ENCODE measurements around the gene VPS13C.

Gene VPS13C

DNA sequence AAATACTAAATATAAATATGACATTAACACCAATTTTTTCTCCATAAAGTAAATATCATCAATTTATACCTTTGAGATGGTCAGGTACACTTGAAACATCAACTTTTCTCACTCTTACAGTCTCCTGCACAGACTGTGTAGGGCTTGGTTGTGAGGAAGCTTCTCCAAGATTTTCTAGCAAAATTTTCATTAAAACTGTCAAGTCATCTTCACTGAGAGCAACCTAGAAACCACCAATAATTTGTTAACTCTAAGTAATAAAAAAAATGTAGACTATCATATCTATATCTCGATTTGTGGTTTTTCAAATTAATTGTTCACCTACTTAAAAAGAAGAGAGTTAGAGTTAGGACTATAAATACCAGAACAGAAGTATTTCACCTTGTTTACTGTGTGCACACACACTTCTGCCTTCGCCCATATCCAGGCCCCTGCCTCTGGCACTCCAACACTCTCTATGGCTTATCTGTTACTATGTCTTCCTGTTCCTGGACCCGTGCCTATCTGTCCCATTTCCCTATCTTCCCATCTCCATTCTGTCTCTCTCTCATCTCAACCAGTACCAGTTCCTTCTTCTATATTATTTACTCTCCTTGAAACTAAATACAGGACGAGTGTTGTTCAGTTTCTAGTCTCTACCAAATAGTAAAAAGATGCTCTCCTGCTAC, 123.6 kb downstream of the VPS13C start:
- no peak for DNase-seq

- DNase-seq = no peak
Observed at GRCh38 chr15:61935493-61935892, 124.8 kb downstream of the VPS13C start.

DNA sequence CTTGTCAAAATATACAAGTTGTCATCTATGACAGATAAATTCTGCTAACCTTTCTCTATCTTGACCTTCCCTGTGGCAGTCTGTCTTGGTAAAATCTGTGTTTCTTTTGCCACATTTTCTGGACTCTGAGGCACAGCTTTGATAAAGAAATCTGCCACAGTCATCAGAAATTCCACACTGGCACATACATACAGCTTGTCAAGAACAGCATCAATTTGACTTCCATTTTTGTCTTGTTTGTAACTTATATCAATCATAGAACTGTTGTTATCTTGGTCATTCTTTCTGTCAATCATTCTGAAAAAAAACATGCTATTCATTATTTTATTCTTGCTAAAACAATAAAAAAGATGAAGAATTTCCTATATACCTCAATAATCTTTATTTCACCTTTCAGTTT, 130.8 kb downstream of the VPS13C start:
- no peak for DNase-seq

- DNase-seq = no peak
Observed at GRCh38 chr15:61923173-61923572, 137.1 kb downstream of the VPS13C start.

- no peak for DNase-seq
Observed at GRCh38 chr15:61921093-61921492, 139.2 kb downstream of the VPS13C start.

- no peak for DNase-seq
Observed at GRCh38 chr15:61917457-61917856, 142.8 kb downstream of the VPS13C start.

GRCh38 chr15:61916104-61916503, 144.1 kb downstream of the VPS13C start:
- peak; percentile 61 for DNase-seq

GRCh38 chr15:61915640-61916039, 144.6 kb downstream of the VPS13C start:
- peak; percentile 1 for DNase-seq

- DNase-seq = no peak
Observed at GRCh38 chr15:61910839-61911369, 149.3 kb downstream of the VPS13C start.

DNA sequence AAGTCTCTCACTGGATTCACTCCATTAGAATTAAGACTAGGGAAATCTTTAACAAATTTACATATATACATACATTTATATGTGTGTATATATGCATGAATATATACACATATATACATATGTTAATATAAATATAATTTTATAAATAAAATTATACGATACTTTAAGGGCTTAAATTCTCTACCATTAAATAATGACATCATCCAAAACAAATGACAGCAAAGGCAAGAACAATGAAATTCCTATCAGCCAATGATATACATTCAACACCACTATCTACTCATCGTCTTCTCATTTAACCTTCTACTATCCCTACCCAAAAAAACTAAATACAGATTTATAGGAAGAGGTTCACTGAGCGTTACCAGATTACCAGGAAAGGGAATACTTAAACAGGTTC, 152.0 kb downstream of the VPS13C start:
- no peak for DNase-seq

- no peak for DNase-seq
Observed at GRCh38 chr15:61907753-61908086, 152.5 kb downstream of the VPS13C start.

DNA sequence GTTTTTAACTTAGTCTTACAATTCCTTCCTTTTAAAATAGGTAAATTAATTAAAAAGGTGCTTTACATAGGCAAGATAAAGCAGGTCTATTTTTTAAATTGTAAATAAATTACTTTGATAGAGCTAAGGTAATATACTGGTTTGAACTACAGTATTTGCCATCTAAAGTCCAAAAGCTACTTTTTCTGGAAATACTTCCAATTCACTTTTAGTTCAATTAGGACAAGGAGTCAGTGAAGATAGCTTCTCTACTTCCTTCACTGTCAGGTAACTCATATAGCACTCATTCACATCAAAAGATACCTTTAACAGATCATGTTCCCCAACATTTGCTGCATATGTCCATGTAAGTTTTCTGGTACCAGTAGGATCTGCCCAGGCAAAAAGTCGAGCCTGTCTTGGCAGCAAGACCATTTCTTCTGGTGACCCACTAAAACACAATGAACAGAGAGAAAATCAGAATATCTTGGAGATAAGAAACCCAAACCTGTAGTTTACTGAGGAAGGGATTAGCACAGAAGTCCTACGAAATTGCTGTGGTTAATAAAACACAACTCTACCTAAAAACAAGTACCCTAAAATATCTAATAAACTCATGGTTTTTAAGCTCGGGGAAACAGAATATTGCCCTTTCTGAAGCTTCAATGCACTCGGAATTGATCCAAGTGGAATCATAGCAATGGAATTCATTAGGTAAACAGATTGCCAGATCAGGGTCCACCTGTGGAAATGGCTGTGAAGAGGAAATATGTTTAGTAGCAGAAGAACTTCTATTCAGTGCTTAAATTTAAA, 153.1 kb downstream of the VPS13C start:
- DNase-seq = no peak

DNA sequence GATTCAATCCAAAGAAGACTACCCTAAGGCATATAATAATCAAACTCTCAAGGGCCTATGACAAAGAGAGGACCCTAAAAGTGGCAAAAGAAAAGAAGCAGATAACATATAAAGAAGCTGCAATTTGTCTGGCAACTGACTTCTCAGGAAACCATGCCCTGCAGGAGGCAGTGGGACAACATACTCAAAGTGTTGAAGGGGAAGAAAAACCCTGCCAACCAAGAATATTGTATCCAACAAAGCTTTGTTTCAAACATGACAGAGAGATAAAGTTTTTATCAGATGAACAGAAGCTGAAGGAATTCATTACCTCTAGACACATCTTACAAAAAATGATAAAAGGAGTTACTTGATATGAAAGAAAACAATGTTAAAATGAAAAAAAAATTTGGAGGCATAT, 167.1 kb downstream of the VPS13C start:
- DNase-seq = no peak

DNA sequence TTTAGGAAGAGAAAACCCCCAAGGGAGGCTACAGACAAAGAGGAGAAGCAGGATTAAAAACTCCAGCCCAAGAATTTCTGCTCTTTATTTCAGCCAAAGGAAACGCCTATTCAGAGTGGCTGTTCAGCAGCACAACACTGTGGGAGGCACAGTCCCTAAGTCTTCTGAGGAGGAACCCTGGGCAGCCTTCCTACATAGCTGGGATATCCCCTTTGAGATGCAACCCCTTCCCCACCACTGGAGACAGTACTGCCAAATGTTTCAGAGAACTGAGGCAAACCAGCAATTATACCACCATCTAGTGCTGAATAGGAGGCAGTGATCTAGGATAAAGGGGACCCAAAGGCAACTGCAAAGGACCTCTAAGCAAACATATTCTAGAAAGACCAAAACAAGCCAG, 168.1 kb downstream of the VPS13C start:
- no peak for DNase-seq

DNA sequence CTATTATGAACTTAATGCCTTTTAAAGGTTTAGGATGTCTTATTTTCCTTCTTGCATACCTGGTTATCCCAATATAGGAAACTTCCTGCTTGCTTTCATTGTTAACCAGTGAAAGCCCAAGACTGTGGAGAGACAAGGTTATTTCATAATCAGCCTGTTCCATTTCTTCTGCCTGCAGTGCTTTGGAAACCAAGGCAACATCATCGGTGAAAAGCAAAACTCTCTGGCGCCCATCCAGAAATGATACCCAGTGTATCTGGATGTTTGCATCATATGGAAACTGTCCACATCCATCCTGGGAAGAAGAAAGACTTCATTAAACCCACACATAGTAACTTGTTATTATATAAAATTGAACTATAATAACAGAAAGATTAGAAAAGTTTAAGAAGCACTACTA, 170.1 kb downstream of the VPS13C start:
- DNase-seq = no peak

DNA sequence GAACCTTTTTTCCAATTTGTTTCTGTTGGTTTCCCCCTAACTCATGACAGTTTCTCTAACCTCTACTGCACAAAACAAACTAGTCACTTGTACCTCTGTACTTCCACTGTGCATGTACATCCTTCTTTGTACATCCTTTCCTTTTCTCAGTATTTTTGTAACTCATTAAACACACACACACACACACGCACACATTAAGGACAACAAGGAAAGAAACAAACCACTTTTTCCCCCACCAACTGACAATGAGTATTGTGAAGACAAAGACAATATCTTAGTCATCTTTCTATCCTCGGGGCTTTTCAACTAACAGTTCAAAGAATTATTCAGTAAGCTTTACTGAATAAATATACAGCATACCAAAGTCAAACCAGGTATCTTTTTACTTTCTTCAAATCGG, 170.5 kb downstream of the VPS13C start:
- DNase-seq = no peak

- DNase-seq = no peak
Observed at GRCh38 chr15:61888074-61888780, 172.0 kb downstream of the VPS13C start.

GRCh38 chr15:61880084-61880483, 180.2 kb downstream of the VPS13C start:
- no peak for DNase-seq

DNA sequence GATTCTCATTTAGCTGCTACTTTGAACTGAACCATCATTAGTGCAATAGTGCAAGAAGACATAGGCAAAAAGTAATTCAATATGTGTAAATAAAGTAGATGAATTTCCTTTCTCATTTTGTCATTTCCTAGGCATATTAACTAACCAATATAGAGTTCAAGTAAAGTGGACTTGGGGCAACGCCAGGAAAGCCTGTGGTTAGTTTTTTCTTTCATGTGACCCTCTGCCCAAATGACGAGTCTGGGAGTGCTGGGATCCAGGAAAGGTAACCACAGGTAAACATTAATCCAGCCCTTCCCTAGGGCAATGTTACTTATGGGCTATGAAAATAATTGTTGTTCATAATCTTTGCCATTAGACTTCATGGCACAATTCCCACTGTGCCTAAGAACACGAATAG, 181.0 kb downstream of the VPS13C start:
- no peak for DNase-seq

DNA sequence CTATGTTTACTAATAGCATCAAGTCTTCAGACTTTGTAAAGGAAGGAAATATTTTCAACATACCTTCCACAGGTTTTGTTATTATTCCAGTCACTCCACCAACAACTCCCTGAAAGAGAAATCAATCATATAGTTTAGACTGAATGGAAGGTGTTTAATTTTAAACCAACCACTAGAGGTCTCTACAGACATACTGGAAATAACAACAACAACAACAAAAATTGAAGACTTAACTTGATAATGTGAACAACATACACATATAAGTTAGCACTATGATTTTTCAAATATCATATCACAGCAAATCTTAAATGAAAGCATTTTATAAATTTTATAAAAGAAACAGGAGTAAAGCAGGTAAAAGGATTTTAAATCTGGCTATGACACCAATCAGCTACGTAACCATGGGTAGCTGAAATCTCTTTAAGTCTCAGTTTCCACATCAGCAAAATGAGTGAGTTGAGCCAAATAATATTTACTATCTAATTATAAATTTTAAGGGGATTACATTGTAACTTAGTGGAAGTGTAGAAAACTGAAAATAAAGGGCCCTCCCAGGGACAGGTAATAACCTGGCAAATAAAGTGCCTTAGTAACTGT, 188.2 kb downstream of the VPS13C start:
- peak; percentile 14 for DNase-seq

DNA sequence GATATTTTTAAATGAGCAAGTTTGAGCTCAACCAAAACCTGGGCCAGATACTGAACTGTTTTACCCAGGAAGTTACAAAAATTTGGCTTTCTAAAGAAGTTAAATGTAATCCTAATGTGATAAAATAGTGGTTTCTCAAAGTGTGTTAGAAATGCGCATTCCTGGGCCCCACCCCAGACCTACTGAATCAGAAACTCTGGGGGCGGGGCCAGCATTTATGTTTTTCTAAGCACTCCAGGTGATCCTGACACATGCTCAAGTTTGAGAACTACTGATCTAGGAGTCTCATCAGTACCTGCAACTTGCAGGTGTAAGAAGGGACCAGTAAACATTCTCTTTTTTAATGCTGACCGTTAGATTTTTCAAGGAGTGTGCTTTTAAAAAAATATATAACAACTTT, 190.6 kb downstream of the VPS13C start:
- DNase-seq = no peak

- DNase-seq = no peak
Observed at GRCh38 chr15:61861962-61862361, 198.3 kb downstream of the VPS13C start.

DNA sequence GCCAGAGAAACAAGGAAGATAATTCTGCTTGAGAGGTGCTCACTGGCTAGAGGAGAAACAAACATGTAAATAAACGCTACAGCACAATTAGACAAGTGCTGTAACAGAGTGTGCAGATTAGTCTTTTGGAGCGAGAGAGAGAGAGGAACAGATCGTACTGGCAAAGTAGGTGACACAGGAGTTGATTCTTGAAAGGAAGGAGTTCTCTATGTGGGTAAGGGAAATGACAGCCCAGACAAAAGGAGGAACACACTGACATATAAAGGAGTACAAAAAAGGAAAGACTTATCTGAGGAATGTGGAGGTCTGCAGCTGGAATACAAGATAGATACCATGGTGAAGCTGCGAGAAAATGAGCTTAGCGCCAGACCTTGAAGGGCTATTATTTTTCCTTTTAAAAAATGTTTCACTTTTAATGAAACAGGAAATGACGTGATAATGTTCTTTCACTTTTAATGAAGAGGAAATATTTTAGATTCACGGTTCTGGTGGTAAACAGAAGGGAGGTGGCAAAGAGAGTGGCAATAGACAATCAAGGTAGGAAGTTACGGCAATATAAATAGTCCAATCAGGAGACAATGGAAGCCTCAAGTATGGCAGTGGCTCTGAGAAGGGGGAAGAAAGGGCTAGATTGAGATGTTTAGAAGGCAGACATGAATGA, 202.9 kb downstream of the VPS13C start:
- no peak for DNase-seq
